NCI-H82 treated with DMSO at 0.1 percent for 48 hours (cell line): ENCODE results near the gene EIF4B.

Experiments used
- DNase-seq: peaks from one replicate; lab custom pipeline; 2025; ENCODE audit not compliant: unreplicated experiment; lab: John Stamatoyannopoulos, UW

Gene EIF4B

DNA sequence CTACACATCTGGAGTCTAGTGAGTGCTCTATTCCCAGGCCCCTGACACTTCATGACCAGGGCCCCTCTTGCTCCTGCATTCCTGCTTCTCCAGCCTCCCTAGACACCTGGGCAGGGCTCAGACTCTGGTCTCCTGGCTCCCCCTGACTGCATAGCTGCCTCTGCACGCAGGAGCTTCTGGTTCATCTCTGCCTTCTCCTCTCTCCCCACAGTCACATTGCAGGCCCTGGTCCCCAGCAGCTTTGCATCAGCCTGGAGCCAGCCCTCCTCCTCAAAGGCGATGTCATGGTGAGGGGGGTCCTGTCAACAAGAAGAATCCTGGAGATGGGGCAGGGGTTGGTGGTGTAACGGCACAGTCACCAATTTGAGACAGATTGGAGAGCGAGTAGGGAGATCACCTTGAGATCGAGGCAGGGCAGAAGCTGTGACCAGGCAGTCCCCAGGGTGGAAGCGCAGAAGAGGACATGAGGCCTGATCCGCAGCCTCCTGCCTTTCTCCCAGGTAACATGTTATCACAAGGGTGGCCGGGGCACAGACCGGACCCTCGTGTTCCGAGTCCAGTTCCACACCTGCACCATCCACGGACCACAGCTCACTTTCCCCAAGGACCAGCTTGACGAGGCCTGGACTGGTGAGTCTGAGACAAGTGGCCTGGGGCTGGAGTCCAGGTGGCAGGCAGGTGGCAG, 51.7 kb downstream of the EIF4B start:
- no peak for DNase-seq

DNA sequence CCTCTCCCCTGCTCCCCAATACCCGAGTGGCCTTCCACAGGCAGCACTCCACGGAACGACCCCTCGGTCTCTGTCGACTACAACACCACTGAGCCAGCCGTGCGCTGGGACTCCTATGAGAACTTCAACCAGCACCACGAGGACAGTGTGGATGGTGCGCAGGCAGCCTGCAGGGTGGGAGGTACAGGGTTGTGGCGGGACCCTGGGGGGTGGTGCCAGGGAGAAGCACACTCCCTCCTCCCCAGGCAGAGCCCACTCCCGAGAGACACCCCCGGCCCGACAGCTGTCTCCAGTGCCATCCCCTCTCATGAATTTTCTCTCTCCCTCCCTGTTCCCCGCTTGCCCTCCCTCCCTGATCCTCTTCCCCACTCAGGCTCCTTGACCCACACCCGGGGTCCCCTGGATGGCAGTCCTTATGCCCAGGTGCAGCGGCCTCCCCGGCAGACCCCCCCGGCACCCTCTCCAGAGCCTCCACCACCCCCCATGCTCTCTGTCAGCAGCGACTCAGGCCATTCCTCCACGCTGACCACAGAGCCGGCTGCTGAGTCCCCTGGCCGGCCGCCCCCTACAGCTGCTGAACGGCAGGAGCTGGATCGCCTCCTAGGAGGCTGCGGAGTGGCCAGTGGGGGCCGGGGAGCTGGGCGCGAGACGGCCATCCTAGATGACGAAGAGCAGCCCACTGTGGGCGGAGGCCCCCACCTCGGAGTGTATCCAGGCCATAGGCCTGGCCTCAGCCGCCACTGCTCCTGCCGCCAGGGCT, 52.6 kb downstream of the EIF4B start:
- DNase-seq = no peak

DNA sequence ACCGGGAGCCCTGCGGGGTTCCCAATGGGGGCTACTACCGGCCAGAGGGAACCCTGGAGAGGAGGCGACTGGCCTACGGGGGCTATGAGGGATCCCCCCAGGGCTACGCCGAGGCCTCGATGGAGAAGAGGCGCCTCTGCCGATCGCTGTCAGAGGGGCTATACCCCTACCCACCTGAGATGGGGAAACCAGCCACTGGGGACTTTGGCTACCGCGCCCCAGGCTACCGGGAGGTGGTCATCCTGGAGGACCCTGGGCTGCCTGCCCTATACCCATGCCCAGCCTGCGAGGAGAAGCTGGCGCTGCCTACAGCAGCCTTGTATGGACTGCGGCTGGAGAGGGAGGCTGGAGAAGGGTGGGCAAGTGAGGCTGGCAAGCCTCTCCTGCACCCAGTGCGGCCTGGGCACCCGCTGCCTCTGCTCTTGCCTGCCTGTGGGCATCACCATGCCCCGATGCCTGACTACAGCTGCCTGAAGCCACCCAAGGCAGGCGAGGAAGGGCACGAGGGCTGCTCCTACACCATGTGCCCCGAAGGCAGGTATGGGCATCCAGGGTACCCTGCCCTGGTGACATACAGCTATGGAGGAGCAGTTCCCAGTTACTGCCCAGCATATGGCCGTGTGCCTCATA, 53.3 kb downstream of the EIF4B start:
- no peak for DNase-seq

DNA sequence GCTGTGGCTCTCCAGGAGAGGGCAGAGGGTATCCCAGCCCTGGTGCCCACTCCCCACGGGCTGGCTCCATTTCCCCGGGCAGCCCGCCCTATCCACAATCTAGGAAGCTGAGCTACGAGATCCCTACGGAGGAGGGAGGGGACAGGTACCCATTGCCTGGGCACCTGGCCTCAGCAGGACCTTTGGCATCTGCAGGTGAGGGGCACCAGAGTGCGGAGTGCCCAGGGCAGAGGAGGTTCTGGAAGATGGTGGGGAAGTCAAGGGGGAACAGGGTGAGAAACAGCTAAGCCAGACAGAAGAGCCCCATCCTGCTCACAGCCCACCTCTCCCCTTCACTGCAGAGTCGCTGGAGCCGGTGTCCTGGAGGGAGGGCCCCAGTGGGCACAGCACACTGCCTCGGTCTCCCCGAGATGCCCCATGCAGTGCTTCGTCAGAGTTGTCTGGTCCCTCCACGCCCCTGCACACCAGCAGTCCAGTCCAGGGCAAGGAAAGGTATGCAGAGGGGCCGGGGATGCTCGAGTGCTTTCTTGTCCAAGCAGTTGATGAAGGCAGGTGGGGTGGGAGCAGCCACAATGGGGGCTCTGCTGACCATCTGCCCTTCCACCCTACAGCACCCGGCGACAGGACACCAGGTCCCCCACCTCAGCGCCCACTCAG, 53.9 kb downstream of the EIF4B start:
- no peak for DNase-seq

DNA sequence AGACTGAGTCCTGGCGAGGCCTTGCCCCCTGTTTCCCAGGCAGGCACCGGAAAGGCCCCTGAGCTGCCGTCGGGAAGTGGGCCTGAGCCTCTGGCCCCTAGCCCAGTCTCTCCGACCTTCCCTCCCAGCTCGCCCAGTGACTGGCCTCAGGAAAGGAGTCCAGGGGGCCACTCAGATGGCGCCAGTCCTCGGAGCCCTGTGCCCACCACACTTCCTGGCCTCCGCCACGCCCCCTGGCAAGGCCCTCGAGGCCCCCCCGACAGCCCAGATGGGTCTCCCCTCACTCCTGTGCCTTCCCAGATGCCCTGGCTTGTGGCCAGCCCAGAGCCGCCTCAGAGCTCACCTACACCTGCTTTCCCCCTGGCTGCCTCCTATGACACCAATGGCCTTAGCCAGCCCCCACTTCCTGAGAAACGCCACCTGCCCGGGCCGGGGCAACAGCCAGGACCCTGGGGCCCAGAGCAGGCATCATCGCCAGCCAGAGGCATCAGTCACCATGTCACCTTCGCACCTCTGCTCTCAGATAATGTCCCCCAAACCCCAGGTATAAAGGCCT, 54.5 kb downstream of the EIF4B start:
- DNase-seq = no peak

DNA sequence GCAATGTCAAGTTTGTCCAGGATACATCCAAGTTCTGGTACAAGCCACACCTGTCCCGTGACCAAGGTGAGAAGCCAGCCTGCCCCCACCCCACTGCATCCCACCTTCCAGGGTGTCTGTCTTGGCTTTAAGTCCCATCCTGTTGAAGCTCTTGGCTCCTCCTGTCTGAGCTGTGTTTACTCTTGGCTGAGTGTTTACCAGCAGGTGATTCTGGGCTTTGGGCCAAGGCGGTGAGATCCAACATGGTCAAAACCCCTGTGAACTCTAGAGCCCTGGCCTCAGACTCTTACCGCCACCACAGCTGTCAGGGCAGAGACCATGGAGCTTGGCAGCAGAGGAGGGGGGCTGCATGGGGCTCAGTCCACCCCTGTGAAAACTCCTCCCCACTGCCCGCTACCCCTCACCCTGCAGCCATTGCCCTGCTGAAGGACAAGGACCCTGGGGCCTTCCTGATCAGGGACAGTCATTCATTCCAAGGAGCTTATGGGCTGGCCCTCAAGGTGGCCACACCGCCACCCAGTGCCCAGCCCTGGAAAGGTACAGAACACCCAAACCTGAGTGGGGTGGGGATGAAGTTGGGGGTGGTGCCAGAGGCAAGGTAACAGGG, 55.3 kb downstream of the EIF4B start:
- peak; percentile 12 for DNase-seq

DNA sequence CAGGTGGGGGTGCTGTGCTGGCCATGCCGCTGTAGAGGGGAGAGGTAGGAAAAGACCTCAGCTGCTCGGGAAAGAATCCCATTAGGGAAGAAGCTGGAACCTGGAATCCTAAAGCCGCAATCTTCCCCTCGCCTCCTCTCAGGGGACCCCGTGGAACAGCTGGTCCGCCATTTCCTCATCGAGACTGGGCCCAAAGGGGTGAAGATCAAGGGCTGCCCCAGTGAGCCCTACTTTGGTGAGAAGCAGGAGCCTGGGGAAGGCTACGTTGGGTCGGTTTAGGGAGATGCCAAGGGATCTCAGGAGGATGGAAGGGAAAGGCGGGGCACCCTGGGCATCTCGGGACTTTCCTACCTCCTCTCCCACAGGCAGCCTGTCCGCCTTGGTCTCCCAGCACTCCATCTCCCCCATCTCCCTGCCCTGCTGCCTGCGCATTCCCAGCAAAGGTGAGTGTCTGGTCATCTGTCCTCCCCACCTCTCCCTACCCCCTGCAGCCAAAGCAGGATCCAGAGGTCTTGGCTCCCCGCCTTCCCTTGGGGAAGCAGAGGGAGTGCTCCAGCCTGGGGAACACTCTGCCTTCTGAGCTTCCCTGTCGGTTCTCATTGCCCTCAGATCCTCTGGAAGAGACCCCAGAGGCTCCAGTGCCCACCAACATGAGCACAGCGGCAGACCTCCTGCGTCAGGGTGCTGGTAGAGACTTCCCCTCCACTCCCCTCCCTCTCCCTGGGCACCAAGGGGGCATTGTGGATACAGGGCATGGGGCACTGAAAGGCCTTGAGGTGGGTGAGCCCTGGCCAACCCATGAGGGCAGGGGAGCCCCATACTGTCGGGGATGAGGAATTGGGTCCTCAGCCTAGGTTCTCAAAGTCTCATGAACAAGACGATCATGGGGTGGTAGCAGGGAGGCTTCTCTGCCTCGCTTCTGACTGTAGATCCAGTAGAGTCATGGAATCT, 56.0 kb downstream of the EIF4B start:
- DNase-seq = no peak

DNA sequence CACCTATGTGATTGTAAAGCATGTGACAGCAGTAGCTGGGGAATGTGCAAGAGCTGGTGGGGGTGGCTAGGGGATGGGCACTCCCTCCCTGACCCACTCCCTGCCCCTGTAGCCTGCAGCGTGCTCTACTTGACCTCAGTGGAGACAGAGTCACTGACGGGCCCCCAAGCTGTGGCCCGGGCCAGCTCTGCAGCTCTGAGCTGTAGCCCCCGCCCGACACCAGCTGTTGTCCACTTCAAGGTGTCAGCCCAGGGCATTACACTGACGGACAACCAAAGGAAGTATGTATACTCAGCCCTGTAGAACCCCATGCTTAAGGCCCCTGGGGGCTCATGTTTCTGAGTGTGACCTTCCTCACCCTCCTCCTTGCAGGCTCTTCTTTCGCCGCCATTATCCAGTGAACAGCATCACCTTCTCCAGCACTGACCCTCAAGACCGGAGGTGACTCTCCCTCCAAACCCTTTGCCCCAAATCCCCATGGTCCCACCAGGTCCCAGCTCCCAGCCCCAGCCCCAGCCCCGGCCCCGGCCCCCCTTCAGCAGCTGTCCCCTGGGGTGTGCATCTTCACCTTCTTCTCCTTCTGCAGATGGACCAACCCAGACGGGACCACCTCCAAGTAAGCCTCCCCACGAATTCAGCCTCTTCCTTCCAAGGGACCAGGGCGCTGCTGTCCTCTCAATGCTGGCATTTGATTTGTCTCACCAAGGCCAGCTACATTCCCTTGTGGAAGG, 56.9 kb downstream of the EIF4B start:
- DNase-seq = no peak

DNA sequence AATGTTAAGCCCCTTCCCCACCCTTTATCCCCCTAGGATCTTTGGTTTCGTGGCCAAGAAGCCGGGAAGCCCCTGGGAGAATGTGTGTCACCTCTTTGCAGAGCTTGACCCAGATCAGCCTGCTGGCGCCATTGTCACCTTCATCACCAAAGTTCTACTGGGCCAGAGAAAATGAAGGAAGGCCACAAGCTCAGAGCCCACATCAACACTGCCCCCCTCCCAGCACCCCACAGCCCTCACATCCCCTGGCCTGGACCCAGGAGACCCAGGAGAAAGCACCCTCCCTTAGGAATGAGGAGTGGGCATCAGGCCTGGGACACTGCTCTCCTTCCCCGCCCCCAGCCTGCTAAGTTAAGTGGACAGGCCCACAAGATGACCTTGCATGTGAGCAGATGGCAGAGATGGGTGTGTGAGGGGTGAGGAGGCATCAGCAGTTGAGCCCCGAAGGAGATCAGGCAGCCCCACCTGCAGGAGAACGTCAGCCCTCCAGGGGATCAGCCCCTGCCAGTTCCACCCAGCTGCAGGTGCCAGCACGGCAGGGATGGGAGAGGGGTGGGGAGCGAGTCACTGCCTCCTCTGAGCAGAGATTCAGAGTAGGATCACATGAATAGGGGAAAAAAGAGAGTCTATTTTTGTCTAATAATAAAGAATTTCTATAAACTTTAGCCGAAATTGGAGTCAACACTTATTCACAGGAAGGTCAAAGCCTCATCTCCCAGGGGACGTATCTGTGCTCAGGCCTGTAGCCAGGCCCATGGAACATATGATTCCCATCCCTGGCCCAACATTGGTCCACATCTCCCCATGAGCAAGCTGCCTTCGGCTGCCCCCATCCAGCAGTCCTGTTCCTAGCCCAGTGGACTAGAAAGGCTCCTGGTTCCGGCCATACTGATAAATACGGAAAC, 57.7 kb downstream of the EIF4B start:
- no peak for DNase-seq

DNA sequence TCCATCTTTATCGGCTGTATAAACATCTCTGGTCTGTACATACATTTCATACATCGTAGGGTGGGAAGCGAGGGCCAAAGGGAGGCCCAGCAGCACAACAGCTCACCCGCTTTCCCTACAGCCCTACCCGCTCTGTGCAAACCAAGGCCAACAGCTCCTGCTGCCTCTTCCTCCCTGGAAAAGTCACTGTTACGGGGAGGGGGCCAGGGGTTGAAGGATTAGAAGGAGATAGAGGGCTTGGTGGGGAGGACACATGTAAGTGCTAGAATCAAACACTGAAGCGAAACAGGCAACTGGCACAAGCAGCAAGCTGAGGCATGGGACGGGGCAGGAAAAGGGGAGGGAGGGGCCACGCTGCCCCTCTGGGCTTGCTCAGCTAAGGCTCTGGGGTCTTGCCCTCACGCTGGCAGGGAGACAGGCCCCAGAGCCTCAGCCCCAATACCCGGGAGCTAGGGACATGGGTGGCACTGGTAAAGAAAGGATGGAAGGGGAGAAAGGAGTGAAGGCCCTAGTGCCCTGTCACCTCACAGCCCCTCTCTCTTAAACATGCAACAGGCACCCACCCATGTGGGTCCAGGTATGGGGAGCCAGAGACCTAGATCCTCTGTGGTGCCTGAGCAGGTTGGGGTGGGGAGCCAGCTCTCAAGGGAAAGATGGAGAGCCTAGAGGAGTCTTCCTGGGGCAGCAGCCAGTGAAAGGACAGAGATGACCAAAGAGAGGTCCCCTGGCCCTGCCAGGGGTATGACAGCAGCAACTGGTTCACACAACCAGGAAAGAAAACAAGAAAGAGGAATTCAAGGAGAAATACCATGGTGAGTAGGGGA, 58.6 kb downstream of the EIF4B start:
- DNase-seq = no peak

DNA sequence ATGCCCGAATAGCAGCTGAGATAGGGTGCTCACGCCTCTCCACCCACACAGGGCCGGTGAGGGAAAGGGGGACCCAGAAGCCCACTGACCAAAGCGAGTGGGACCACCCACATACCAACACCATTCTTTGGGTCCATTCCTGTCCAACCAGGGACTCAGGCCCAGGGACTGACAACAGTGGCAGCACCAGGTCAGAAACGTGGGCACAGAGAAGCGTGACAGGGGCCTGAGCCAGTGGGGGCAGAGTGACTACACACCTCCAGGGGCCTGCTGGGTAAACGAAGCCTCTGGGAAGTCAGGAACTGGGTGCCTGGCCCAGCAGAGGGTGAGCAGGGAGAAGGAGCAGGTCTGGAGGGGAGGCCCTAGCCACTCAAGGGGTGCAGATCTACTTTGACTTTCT, 59.2 kb downstream of the EIF4B start:
- no peak for DNase-seq

DNA sequence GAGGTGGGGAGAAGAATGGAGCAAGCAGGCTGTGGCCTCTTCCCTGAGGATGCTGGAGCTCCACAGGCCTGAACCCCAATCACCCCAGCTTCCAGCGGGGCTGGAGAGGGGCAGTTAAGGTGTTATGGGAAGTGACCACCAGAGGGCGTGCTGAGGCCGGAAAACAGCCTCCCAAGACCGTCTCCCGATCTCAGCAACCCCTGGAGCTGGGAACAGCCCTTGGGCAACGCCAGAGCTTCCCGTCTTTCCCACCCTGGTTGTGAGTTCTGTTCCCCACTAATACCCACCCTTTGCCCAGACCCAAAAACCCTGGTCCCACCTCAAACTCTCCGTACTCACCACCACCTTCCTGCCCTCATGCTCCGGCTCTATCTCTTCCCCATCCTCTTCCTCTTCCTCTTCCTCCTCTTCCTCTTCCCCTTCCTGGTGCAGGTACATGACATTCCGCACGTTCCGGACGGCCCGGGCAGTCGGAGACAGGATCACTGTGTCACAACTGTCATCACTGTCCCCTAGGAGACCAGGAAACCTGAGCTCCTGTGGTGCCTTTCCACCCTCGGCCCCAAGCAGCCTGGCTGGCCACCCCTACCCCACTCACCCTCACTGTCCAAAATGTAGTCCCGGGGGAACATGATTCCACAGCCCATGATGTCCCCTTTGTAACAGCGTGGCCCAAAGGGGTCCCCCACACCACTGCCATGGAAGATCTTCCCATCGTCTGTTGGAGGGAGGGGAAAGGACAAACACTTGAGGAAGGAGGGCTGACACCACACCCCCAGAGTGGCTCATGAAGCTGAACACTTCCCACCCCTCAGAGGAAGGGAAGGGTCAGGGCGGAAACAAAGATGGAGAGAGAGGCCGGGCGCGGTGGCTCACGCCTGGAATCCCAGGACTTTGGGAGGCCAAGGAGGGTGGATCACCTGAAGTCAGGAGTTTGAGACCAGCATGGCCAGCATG, 60.0 kb downstream of the EIF4B start:
- peak; percentile 63 for DNase-seq

DNA sequence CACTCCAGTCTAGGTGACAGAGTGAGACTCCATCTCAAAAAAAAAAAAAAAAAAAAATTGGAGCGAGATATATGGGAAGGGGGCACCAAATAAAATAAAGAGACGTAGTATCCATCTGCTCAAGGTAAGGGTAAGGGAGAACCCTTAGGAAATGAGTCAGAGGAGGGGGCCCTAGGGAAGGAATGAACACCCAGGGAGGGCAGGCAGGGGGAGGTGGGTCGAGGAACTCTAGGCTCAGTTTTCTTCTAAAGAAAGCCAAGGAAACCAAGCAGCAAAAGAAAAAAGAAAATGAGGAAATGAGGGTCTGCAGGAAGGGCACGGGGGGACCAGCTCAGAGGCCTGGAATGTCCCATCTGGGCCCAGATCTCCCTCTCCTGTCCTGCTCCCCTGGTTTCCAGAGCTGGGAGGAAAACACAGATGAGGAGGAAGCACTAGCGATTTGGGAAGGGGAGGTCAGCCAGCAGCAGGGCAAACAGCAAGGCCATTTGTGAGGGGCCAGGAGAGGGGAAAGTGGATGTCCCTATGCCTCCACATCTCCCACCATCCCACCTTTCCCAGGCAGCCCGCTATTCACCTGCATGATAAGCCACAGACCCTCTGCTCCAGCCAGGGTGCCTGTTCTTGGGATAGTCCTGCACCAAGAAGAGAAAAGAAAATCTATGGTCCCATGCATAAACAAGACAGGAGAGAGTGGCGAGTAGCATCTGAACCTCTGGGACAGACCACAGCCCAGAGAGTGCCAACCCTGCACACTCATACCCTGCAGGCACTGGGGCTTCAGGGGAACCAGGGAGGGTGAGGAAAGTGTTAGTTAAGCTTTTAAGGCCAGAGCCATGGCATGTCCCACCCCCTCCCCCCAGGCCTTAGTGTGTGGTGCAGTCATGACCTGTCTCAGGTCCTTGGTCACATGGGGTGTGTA, 61.1 kb downstream of the EIF4B start:
- DNase-seq = no peak

DNA sequence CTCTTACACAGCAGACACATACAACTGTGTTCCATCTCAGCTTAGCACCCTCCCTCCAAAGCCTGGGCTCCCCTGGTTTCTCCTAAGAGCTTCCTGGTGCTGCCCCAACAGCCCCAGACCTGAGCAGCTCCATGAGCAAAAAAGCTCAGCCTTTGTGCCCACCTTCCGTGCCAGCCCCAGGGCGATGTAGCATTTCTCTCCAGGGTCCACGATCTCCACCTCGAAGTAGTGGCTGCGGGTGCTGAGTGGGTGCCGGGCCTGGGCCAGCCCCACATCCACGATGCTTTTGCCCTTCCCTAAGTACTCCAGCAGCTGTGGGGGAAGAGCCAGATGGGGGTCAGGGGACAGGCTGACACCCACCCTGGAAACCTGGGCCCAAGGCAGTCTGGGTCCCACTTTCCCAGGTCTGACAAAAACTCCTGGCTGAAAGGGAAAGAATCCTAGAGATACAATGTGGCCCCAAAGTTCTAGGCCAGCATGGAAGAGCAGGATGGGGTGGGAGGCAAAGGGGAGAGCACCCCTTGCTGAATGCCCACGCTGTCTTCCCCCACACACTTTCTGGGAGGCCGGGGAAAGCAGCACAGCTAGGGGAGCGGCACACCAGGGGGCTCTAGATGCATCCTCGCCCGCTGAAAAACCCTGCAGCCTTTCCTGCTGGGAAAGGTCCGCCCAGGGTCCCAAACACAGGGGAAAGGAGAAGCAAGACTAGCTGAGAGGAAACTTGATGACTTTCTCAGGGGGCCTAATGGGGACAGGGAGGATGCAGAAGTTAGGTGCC, 61.9 kb downstream of the EIF4B start:
- no peak for DNase-seq
